Ascending aorta (tissue), 2 donors: ENCODE results near the gene ARFGAP2. TPM values are rescaled to one million over a fixed set of nuclear protein-coding genes. Genes with fewer than 3 reads are reported as not detected.

Source experiments
- DNase-seq, 2 donors: peaks; one replicate each; pipeline ENCODE4 v3.0.0-alpha.2; 2019; ENCODE audit warnings: low spot score in 2 of 2
- H3K27ac ChIP-seq, 2 donors: fragments of 200-600 bp; sonication (generic); one replicate each; pipeline ENCODE4 v1.5.1; 2016 to 2017; ENCODE audit warnings: mild to moderate bottlenecking in 1 of 2
- H3K27me3 ChIP-seq: fragments of 200-600 bp; sonication (generic); one replicate; pipeline ENCODE4 v1.5.1; 2017
- H3K36me3 ChIP-seq, 2 donors: fragments of 200-600 bp; sonication (generic); one replicate each; pipeline ENCODE4 v1.5.1; 2016
- H3K4me1 ChIP-seq, 2 donors: fragments of 200-600 bp; sonication (generic); one replicate each; pipeline ENCODE4 v1.5.1; 2016 to 2017; ENCODE audit warnings: mild to moderate bottlenecking in 1 of 2
- H3K4me3 ChIP-seq, 2 donors: fragments of 200-600 bp; sonication (generic); one replicate each; pipeline ENCODE4 v1.5.1; 2016 to 2017; ENCODE audit warnings: mild to moderate bottlenecking in 1 of 2
- H3K9me3 ChIP-seq, 2 donors: fragments of 200-600 bp; sonication (generic); one replicate each; pipeline ENCODE4 v1.5.1; 2016
- CTCF ChIP-seq, 3 experiments: fragments of 200-600 bp in 2 of 3; fragments of 450-650 bp in 1 of 3; sonication (generic) in 2 of 3; IDR thresholded peaks; one replicate each; pipeline ENCODE4 v1.5.1; 2016 to 2019; ENCODE audit warnings: antibody characterized with exemption in 3 of 3, mild to moderate bottlenecking in 1 of 3, moderate library complexity in 1 of 3
- intact Hi-C: fragments of 100-400 bp; cut with DNase I; formaldehyde crosslinking; loops from one replicate; pipeline ENCODE4 v1.15.1; 2023
- total RNA-seq: library from RNA; depleted of rRNA; stranded (reverse); fragments of >200 nt; gene quantifications from one replicate; pipeline ENCODE4 v1.1.0, GENCODE V29; 2016

The ARFGAP2 gene
- total RNA-seq, 1 donor from 2014 or later, result 66.1 TPM

GRCh38 chr11:47178737-47179654 lies 2.3 kb upstream of the ARFGAP2 start:
- DNase-seq, result no peak
- TF ChIP-seq CTCF (IDR thresholded peaks at IDR 0.05), result no peak
- Histone ChIP-seq H3K4me1 (peaks cover 15 to 29% of the 10 kb centered on the region in 2 donors), H3K9me3 (no peaks in the 10 kb centered on the region), H3K27me3 (no peaks in the 10 kb centered on the region), H3K27ac (peak overlapping the region; percentile 98 to 99), H3K36me3 (peaks cover 15 to 31% of the 10 kb centered on the region in 2 donors), H3K4me3 (no peak overlapping the region)
- intact Hi-C loops, result loop anchor here (5.0 kb wide), 1 partner anchor 248 kb away; the partner anchor contains the start of gene PSMC3

- peaks cover 15 to 29% of the 10 kb centered on the region in 2 donors for H3K4me1 ChIP-seq
These were observed 1.6 kb upstream of the ARFGAP2 start for GRCh38 chr11:47178316-47178715.

GRCh38 chr11:47177846-47178245 lies 1.2 kb upstream of the ARFGAP2 start:
- Histone ChIP-seq H3K36me3 (peaks cover 22 to 42% of the 10 kb centered on the region in 2 donors), H3K4me1 (peaks cover 15 to 33% of the 10 kb centered on the region in 2 donors), H3K4me3 (peak overlapping the region; percentile 98 to 99), H3K9me3 (no peaks in the 10 kb centered on the region), H3K27me3 (no peaks in the 10 kb centered on the region), H3K27ac (peak overlapping the region; percentile 98 to 99)
- TF ChIP-seq CTCF (IDR thresholded peaks at IDR 0.05), result no peak
- intact Hi-C loops, result loop anchor here (1.0 to 5.0 kb wide), 6 partner anchors 7 to 249 kb away; partner anchors contain the start of genes PSMC3 and SLC39A13
- DNase-seq, result no peak

More at GRCh38 chr11:47178316-47178715, 1.6 kb upstream of the ARFGAP2 start:
- H3K36me3 ChIP-seq, result peaks cover 17 to 38% of the 10 kb centered on the region in 2 donors
- intact Hi-C loops, result loop anchor here (5.0 kb wide), 1 partner anchor 249 kb away; the partner anchor contains the start of gene PSMC3
- DNase-seq, result no peak
- peak overlapping the region; percentile 98 to 99 for H3K27ac ChIP-seq
- TF ChIP-seq CTCF (IDR thresholded peaks at IDR 0.05), result no peak
- no peaks in the 10 kb centered on the region for H3K27me3 ChIP-seq
- H3K9me3 ChIP-seq, result no peaks in the 10 kb centered on the region
- H3K4me3 ChIP-seq, result no peak overlapping the region

GRCh38 chr11:47177229-47177845 lies 658 bp upstream of the ARFGAP2 start:
- Histone ChIP-seq H3K36me3 (peaks cover 27 to 47% of the 10 kb centered on the region in 2 donors), H3K9me3 (no peaks in the 10 kb centered on the region), H3K27me3 (no peaks in the 10 kb centered on the region), H3K27ac (peak overlapping the region; percentile 98 to 99), H3K4me1 (peaks cover 15 to 33% of the 10 kb centered on the region in 2 donors), H3K4me3 (peak overlapping the region; percentile 98 to 99)
- intact Hi-C loops, result loop anchor here (1.0 to 5.0 kb wide), 6 partner anchors 8 to 250 kb away; partner anchors contain the start of genes PSMC3 and SLC39A13
- TF ChIP-seq CTCF (IDR thresholded peaks at IDR 0.05), result peak; percentile 57 to 80 (median 73)
- DNase-seq, result peak in 1 of 2 donors; percentile 86

GRCh38 chr11:47175746-47176327 lies 842 bp downstream of the ARFGAP2 start:
- TF ChIP-seq CTCF (IDR thresholded peaks at IDR 0.05), result no peak
- peak overlapping the region; percentile 98 to 99 for H3K27ac ChIP-seq
- peaks cover 15 to 33% of the 10 kb centered on the region in 2 donors for H3K4me1 ChIP-seq
- intact Hi-C loops, result loop anchor here (2.0 to 5.0 kb wide), 3 partner anchors 179 to 251 kb away; partner anchors contain the start of genes PSMC3 and SLC39A13
- H3K9me3 ChIP-seq, result no peaks in the 10 kb centered on the region
- no peak for DNase-seq
- H3K36me3 ChIP-seq, result peaks cover 41 to 59% of the 10 kb centered on the region in 2 donors
- peak overlapping the region; percentile 98 to 99 for H3K4me3 ChIP-seq
- H3K27me3 ChIP-seq, result no peaks in the 10 kb centered on the region
